CD14-positive monocyte (primary cell): ENCODE measurements around the gene CD200. TPM values are rescaled to one million over a fixed set of nuclear protein-coding genes. Genes with fewer than 3 reads are reported as not detected.

ENCODE experiments used
- DNase-seq, 3 donors: peaks; one replicate each; pipeline ENCODE4 v3.0.0-alpha.2; 2011 to 2022
- H2AFZ ChIP-seq: 2 replicates; pipeline ENCODE4 v1.6.0; 2012; ENCODE audit warnings: mild to moderate bottlenecking, low read depth, low read length, inconsistent platforms; ENCODE audit not compliant: insufficient read depth, poor library complexity, severe bottlenecking
- H3K27ac ChIP-seq, 2 donors: 1 replicate in 1 of 2; 2 replicates in 1 of 2; pipeline ENCODE4 v1.5.1; 2012 to 2013; ENCODE audit warnings: low read length in 2 of 2, control low read depth in 1 of 2, inconsistent platforms in 1 of 2, low read depth in 1 of 2, mild to moderate bottlenecking in 1 of 2
- H3K27me3 ChIP-seq, 2 donors: one replicate each; pipeline versions ENCODE4 v1.6.0 to v1.6.1; 2011 to 2013; ENCODE audit warnings: low read length in 2 of 2; ENCODE audit not compliant: control insufficient read depth in 2 of 2, insufficient read depth in 2 of 2
- H3K36me3 ChIP-seq, 2 donors: replicated peaks in 1 of 2; 1 replicate in 1 of 2; 2 replicates in 1 of 2; pipeline versions ENCODE4 v1.5.1 to v1.6.1; 2012 to 2013; ENCODE audit warnings: low read length in 2 of 2, control low read depth in 1 of 2, inconsistent platforms in 1 of 2, mild to moderate bottlenecking in 1 of 2; ENCODE audit not compliant: insufficient read depth in 2 of 2, control insufficient read depth in 1 of 2
- H3K4me1 ChIP-seq, 2 donors: 1 replicate in 1 of 2; 2 replicates in 1 of 2; pipeline versions ENCODE4 v1.5.1 to v1.6.1; 2012 to 2013; ENCODE audit warnings: low read length in 2 of 2, control low read depth in 1 of 2, inconsistent platforms in 1 of 2, mild to moderate bottlenecking in 1 of 2, moderate library complexity in 1 of 2; ENCODE audit not compliant: insufficient read depth in 2 of 2, control insufficient read depth in 1 of 2
- H3K4me2 ChIP-seq: replicated peaks from 2 replicates; pipeline ENCODE3; 2012; ENCODE audit warnings: low read length, moderate library complexity, mild to moderate bottlenecking; ENCODE audit not compliant: poor library complexity, severe bottlenecking; ENCODE audit errors: extremely low read depth
- H3K4me3 ChIP-seq, 3 experiments: fragments of 200-600 bp in 1 of 3; sonication (generic) in 1 of 3; replicated peaks in 1 of 3; 1 replicate in 2 of 3; 2 replicates in 1 of 3; pipeline ENCODE4 v1.5.1; 2011 to 2013; ENCODE audit warnings: low read length in 3 of 3, mild to moderate bottlenecking in 3 of 3, control low read depth in 2 of 3, low read depth in 2 of 3, inconsistent platforms in 1 of 3, moderate library complexity in 1 of 3
- H3K79me2 ChIP-seq: 2 replicates; pipeline ENCODE4 v1.6.0; 2012; ENCODE audit warnings: mild to moderate bottlenecking, control low read depth, inconsistent platforms, low read length, moderate library complexity; ENCODE audit not compliant: insufficient read depth
- H3K9ac ChIP-seq: 2 replicates; pipeline ENCODE4 v1.6.0; 2017; ENCODE audit warnings: low read length, mild to moderate bottlenecking; ENCODE audit not compliant: insufficient read depth, poor library complexity, severe bottlenecking
- H3K9me3 ChIP-seq, 2 donors: replicated peaks in 1 of 2; 1 replicate in 1 of 2; 2 replicates in 1 of 2; pipeline versions ENCODE4 v1.5.1 to v1.6.1; 2012 to 2013; ENCODE audit warnings: low read length in 2 of 2, control low read depth in 1 of 2; ENCODE audit not compliant: control insufficient read depth in 1 of 2, insufficient read depth in 1 of 2
- H4K20me1 ChIP-seq: 2 replicates; pipeline ENCODE4 v1.6.0; 2012; ENCODE audit warnings: mild to moderate bottlenecking, low read length, control low read depth, moderate library complexity; ENCODE audit not compliant: insufficient read depth
- H3K27ac Mint-ChIP-seq, 7 donors: one replicate each; pipeline ENCODE4 v1.8.0; 2020; ENCODE audit warnings: mild to moderate bottlenecking in 7 of 7, mixed read lengths in 7 of 7, moderate library complexity in 6 of 7, inconsistent platforms in 2 of 7
- H3K27me3 Mint-ChIP-seq, 3 donors: one replicate each; pipeline ENCODE4 v1.8.0; 2021 to 2022; ENCODE audit warnings: low read depth in 3 of 3, mild to moderate bottlenecking in 3 of 3, mixed read lengths in 3 of 3, moderate library complexity in 3 of 3, inconsistent platforms in 1 of 3
- H3K36me3 Mint-ChIP-seq, 2 donors: one replicate each; pipeline ENCODE4 v1.8.0; 2020; ENCODE audit warnings: mixed read lengths in 2 of 2, inconsistent platforms in 1 of 2, mild to moderate bottlenecking in 1 of 2
- H3K4me1 Mint-ChIP-seq: one replicate; pipeline ENCODE4 v1.8.0; 2020; ENCODE audit warnings: mild to moderate bottlenecking, mixed read lengths
- H3K4me3 Mint-ChIP-seq, 2 donors: one replicate each; pipeline ENCODE4 v1.8.0; 2020; ENCODE audit warnings: mild to moderate bottlenecking in 2 of 2, mixed read lengths in 2 of 2, moderate library complexity in 1 of 2
- H3K9me3 Mint-ChIP-seq, 7 donors: one replicate each; pipeline ENCODE4 v1.8.0; 2020 to 2022; ENCODE audit warnings: mixed read lengths in 7 of 7, mild to moderate bottlenecking in 6 of 7, moderate library complexity in 6 of 7, inconsistent platforms in 2 of 7
- WGBS: methylation state at CpG from one replicate; pipeline ENCODE4 v1.1.5; 2013; ENCODE audit warnings: missing lambda C conversion rate; ENCODE audit not compliant: insufficient coverage; 5-methylcytosine and 5-hydroxymethylcytosine counted together
- intact Hi-C, 2 donors: fragments of 100-400 bp; cut with micrococcal nuclease; formaldehyde crosslinking; loops; one replicate each; pipeline versions ENCODE4 v1.15.0 to v1.15.1; 2023
- polyA plus RNA-seq, 3 donors: library from polyadenylated mRNA; depleted of rRNA in 1 of 3; unstranded in 2 of 3; stranded (reverse) in 1 of 3; fragments of 300-500 nt in 2 of 3; fragments of >200 nt in 1 of 3; fragmentation: Illumina TruSeq in 2 of 3; gene quantifications; 1 replicate in 2 of 3; 2 replicates in 1 of 3; pipeline ENCODE4 v1.2.3, GENCODE V29; 2012 to 2021
- TF ChIP-seq, protein P1 (sequence below): fragments of 200-600 bp; IDR thresholded peaks from one replicate; pipeline ENCODE4 v1.8.0; 2022; ENCODE audit warnings: antibody characterized with exemption, mild to moderate bottlenecking

The CD200 gene
- polyA plus RNA-seq, 3 donors = 0.12 to 0.13 TPM; not detected in 1

DNA sequence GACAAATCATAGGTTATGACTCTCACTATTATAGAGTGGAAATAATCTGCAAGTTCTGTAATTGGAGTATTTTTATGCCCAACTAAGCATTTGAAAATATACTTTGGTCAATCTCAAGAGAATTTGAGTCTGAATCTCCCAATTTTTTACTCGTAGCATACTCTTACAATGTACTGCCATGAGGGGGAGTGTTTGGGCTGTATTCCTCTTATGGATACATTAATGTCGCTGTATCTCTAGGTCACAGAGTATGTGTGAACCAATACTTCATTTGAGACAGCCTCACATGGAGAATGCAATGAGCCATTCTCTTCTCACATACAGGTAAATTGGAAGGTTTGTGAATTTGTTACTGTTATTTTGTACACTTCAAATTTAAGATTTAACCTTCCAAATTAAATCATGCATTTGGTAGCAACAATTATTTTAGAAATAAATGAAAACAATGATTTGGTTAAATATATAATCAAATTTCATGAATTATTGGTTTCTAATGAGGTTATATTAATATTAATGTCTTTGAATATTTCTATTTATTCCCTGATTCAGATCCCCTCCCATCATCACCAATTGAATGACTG lies 5.5 kb upstream of the CD200 start:
- Mint-ChIP-seq H3K27ac (no peak overlapping the region), H3K36me3 (no peaks in the 10 kb centered on the region), H3K4me3 (no peak overlapping the region), H3K9me3 (peaks cover 0 to 3% (median 0%) of the 10 kb centered on the region in 7 donors), H3K27me3 (peaks cover 0 to 5% (median 0%) of the 10 kb centered on the region in 3 donors), H3K4me1 (peaks cover 5% of the 10 kb centered on the region)
- Histone ChIP-seq H3K27ac (no peak overlapping the region), H3K9me3 (no peaks in the 10 kb centered on the region), H3K9ac (no peak overlapping the region), H3K27me3 (no peaks in the 10 kb centered on the region), H2AFZ (no peak overlapping the region), H3K4me3 (no peak overlapping the region), H3K4me2 (no peak overlapping the region), H3K36me3 (no peaks in the 10 kb centered on the region), H3K4me1 (no peaks in the 10 kb centered on the region), H4K20me1 (no peaks in the 10 kb centered on the region), H3K79me2 (no peaks in the 10 kb centered on the region)
- DNase-seq = peak; percentile 31 to 58 (median 58)
- no CpG with 5 or more reads among the region's 2 CpGs for WGBS
- intact Hi-C loops = loop anchor here (5.0 kb wide), 1 partner anchor 195 kb away; no protein-coding TSS in a partner anchor
- TF ChIP-seq, protein P1, sequence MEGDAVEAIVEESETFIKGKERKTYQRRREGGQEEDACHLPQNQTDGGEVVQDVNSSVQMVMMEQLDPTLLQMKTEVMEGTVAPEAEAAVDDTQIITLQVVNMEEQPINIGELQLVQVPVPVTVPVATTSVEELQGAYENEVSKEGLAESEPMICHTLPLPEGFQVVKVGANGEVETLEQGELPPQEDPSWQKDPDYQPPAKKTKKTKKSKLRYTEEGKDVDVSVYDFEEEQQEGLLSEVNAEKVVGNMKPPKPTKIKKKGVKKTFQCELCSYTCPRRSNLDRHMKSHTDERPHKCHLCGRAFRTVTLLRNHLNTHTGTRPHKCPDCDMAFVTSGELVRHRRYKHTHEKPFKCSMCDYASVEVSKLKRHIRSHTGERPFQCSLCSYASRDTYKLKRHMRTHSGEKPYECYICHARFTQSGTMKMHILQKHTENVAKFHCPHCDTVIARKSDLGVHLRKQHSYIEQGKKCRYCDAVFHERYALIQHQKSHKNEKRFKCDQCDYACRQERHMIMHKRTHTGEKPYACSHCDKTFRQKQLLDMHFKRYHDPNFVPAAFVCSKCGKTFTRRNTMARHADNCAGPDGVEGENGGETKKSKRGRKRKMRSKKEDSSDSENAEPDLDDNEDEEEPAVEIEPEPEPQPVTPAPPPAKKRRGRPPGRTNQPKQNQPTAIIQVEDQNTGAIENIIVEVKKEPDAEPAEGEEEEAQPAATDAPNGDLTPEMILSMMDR = peak; percentile 78

DNA sequence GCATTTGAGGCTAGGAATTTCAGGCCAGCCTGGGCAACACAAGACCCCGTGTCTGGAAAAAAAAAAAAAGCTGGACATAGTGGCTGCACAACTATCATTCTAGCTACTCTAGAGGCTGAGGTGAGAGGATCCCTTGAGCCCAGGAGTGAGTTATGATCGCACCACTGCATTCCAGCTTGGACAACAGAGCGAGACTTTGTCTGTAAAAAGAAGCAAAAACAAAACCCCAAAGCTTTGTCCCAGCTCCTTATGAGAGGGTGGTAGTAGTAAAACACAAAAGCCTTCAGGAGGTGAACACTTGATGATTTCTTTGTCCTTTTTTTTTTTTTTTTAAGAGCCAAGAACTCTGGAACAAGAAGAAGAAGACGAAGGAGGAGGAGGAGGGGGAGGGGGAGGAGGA lies 1.1 kb upstream of the CD200 start:
- no peak overlapping the region for H3K27ac ChIP-seq
- peaks cover 5 to 19% (median 9%) of the 10 kb centered on the region in 3 donors for H3K27me3 Mint-ChIP-seq
- no peak overlapping the region for H3K27ac Mint-ChIP-seq
- H3K9ac ChIP-seq = no peak overlapping the region
- H3K4me1 ChIP-seq = peaks cover 16 to 19% of the 10 kb centered on the region in 2 donors
- no peaks in the 10 kb centered on the region for H3K9me3 ChIP-seq
- peaks cover 0 to 3% (median 0%) of the 10 kb centered on the region in 7 donors for H3K9me3 Mint-ChIP-seq
- intact Hi-C loops = no loop called here
- TF ChIP-seq, protein P1 = no peak
- no peak overlapping the region for H3K4me2 ChIP-seq
- H3K79me2 ChIP-seq = no peaks in the 10 kb centered on the region
- peak overlapping the region in 1 of 2 donors; percentile 39 for H3K4me3 Mint-ChIP-seq
- 83% methylated on average over 3 of the region's 4 CpGs for WGBS
- H2AFZ ChIP-seq = no peak overlapping the region
- H3K27me3 ChIP-seq = peaks cover 0 to 3% of the 10 kb centered on the region in 2 donors
- H3K4me3 ChIP-seq = no peak overlapping the region
- peaks cover 31% of the 10 kb centered on the region for H3K4me1 Mint-ChIP-seq
- no peaks in the 10 kb centered on the region for H3K36me3 Mint-ChIP-seq
- H4K20me1 ChIP-seq = no peaks in the 10 kb centered on the region
- no peaks in the 10 kb centered on the region for H3K36me3 ChIP-seq
- DNase-seq = no peak
